Measurements from ENCODE around the gene UBE2D2.
A peak's percentile ranks its signal among the peaks of the same experiment; 100 is the strongest.

UBE2D2 gene

DNA sequence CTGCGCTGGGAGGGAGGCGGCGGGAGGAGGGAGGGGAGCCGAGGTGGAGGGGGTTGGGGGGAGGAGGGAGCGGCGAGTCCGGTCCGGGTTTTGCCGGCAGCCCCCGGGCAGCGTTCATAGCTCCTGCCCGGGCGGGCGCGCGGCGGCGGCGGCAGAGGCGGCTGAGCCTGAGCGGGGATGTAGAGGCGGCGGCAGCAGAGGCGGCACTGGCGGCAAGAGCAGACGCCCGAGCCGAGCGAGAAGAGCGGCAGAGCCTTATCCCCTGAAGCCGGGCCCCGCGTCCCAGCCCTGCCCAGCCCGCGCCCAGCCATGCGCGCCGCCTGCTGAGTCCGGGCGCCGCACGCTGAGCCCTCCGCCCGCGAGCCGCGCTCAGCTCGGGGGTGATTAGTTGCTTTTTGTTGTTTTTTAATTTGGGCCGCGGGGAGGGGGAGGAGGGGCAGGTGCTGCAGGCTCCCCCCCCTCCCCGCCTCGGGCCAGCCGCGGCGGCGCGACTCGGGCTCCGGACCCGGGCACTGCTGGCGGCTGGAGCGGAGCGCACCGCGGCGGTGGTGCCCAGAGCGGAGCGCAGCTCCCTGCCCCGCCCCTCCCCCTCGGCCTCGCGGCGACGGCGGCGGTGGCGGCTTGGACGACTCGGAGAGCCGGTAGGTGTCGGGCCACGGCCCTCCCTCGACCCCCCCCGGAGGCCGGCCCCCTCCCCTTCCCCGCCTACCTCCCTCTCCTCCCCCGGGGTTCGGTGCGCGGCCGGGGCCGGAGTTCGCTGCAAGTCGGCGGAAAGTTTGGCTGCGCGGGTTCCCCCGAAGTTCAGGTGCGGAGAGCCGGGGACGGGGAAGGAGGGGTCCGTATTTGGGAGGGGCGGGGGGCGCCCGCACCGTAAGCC is 87.3 kb downstream of the UBE2D2 start, which contains the start of gene CXXC5:
TSS of gene CXXC5 (plus strand) at position 145 of the 877 bp plus-strand sequence. CDS start 32,175 bp downstream, outside the sequence.
- DNase-seq (ENCODE audit: low read depth in 2 of 2), result peak in 1 of 2 donors; percentile 59

DNA sequence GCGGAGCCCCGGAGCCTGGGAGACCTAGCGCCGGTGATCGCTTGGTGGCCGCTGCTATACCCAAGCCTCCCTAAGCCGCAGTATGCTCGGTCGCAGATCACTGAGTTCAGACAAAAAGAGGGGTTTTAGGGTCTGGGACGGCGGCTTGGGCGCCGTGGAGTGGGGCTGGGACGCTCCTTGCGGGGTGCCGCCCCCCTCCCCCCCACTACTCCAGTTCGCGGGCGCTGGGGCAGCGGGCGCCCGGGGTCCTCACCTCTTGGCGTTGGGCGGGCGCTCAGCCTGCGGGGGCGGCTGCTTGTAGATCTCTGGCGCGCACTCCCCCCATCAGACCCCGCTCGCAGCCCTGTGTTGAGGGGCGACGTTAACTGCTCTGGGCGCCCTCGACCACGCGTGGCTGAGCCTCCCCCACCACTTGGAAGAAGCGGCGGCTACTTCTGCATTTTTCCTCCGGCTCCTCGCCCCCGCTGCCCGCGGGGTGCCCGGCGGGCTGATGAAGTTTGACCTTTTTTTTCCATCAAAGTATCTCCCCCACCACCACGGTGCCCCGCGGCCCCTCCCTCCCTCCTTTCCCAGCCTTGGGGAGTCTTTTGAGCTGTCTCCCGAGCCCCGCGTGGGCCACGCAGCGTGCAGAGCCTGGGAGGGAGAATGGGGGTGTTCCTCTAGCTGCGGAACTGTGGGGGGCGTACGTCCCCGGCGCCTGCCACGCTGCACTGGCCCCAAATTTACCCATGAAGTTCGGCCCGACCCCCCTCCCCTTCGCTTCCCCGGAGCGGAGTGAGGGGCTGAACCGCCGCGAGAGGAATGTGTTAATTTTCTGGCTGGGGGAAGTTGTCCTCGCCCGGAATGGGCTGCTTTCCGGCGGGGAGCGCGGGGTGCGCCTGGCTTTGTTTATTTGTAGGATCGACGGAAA is 88.2 kb downstream of the UBE2D2 start:
- no peak for DNase-seq (ENCODE audit: low read depth in 2 of 2)

DNA sequence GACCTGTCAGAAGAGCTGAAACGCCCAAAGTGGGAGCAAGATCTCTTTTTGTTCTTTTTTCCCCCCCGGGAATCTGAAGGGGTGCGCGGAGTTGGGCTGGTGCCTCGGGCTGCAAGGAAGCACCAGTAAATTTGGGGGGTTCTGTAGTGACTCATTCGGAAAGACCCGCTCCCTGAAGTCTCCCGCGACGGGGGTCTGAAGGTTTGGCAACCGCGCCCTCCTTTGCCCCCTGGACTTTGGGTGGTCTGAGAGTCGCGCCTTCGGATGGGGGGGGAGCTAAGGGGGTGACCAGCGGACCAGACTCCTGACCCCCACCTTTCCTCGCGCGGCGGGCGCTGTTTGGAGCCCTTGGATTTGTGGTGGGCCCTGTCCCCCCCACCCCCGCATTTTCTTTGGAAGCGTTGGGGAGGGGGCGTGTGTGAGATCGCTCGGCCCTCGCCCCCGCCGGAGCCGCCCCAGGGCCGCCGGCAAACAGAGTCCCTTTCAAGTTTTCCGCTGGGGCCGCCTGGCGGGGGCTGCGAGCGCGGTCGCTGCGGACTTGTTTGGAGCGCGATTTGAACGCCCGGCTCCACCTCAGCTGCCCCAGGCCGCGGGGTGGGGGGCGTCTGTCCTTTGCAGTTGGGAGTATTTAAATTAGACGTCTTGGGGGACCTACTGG is 89.0 kb downstream of the UBE2D2 start:
- DNase-seq (ENCODE audit: low read depth in 2 of 2), result no peak

GRCh38 chr5:139650689-139651042 is 89.5 kb downstream of the UBE2D2 start:
- no peak for DNase-seq (ENCODE audit: low read depth in 2 of 2)

- no peak for DNase-seq (ENCODE audit: low read depth in 2 of 2)
Measured at GRCh38 chr5:139651043-139651834, 90.1 kb downstream of the UBE2D2 start.

GRCh38 chr5:139651853-139652787 is 91.0 kb downstream of the UBE2D2 start:
- peak; percentile 43 to 55 for DNase-seq (ENCODE audit: low read depth in 2 of 2)

- DNase-seq (ENCODE audit: low read depth in 2 of 2), result no peak
Measured at GRCh38 chr5:139652788-139653241, 91.7 kb downstream of the UBE2D2 start.

GRCh38 chr5:139653616-139654015 is 92.5 kb downstream of the UBE2D2 start:
- DNase-seq (ENCODE audit: low read depth in 2 of 2), result no peak

- no peak for DNase-seq (ENCODE audit: low read depth in 2 of 2)
Measured at GRCh38 chr5:139654464-139654863, 93.3 kb downstream of the UBE2D2 start.

- no peak for DNase-seq (ENCODE audit: low read depth in 2 of 2)
Measured at GRCh38 chr5:139654871-139655491, 93.8 kb downstream of the UBE2D2 start.

DNA sequence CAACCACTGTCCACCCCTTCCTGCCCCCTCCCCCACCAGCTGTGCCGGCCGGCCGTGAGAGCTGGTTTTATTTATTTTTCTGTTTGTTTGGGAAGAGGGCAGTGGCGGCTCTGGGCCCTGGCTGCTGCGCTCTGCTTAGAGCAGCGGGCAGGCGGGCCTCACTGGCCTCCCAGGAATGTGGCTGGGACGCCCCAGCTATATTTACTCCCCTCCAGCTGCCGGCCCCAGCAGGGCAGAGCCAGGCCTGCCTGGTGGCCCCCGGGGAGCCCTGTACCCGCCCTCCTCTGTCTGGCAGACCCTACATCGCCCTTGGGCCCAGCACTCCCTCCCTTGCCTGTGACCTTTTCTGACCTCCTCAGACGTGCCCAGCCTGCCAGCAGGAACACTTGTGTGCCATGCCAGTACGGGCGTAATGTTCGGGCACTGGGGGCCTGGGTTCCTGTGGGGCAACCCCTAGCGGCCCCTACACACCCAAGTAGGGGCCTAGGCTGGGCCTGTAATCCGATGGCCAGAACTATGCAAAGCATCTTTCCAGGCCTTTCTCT is 94.7 kb downstream of the UBE2D2 start:
- DNase-seq (ENCODE audit: low read depth in 2 of 2), result no peak

DNA sequence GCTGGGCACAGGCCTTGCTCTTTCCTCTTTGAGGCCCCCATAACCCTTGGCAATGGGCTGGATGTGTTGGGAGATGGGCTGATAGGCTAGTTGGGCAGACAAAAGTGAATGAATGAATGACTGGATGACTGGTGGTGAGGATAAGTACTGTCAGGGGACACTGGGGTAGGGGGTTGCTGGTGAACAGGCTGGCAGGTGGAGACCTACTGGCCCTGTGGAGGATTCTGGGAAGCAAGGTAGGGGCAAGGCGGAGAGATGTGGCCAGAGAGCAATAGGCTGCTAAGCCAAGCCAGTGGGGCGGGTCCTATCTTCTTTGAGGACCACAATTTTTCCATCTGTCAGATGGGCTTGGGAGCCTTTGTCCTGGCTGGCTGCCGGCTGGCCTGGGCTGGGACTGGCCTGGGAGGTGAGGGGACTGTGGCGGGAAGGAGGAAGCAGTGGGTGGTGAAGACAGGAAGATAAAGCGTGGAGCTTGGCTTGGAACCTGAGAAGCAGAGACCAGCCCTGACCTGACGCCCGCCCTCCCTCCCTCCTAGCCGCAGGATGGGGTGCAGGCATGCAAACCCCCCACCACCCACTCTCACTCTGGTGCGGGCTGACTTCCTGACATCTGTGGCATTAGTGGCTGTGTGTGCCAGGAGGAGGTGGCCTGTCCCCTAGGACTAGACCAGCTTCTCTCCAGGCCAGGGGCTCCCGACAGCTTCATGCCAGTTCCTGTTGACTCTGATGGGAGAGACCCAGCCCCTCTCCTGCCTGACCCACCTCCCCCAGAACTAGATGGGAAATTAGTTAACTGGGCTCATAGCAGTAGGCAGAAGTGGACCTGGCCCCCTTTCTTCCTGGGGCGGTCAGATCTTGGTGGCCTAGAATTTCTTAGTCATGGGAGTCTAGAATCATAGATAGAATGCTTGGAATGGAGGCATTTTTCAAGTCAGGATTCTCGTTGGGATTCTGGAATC is 96.5 kb downstream of the UBE2D2 start:
- no peak for DNase-seq (ENCODE audit: low read depth in 2 of 2)

- DNase-seq (ENCODE audit: low read depth in 2 of 2), result no peak
Measured at GRCh38 chr5:139658501-139658927, 97.4 kb downstream of the UBE2D2 start.

DNA sequence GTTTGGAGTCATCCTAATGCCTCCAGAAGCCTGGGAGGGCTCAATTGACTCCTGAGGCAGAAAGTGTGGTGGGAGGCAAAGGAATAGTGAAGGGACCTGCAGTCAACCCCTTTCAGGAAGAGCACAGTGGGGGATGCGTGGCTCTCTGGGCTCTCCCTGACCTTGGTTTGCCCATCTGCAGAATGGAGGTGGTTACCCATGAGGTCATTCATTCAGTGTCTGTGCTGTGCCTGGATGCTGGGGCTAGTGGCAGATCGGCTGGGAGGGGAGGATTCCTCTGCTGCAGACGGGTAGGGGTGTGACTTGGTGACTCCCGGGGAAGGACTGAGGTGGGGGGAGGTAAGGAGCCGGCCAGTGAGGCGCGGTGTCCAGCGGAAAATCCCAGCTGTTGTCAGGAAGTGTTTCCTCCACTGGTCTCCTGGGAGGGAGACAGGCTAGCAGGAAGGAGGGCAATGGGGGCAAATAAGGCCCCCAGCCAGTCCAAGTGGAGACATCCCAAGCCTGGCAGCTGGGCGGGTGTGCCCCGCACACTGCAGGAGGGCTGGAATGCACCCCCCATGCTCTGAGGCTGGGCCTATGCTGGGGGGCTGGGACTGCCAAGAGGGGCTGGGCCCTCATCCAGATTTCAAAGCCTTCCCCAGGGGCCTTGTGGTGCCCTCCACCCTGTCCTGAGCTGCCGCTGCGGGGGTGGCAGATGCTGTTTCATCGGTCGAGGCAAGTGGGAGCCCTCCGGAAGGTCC is 98.0 kb downstream of the UBE2D2 start:
- no peak for DNase-seq (ENCODE audit: low read depth in 2 of 2)

DNA sequence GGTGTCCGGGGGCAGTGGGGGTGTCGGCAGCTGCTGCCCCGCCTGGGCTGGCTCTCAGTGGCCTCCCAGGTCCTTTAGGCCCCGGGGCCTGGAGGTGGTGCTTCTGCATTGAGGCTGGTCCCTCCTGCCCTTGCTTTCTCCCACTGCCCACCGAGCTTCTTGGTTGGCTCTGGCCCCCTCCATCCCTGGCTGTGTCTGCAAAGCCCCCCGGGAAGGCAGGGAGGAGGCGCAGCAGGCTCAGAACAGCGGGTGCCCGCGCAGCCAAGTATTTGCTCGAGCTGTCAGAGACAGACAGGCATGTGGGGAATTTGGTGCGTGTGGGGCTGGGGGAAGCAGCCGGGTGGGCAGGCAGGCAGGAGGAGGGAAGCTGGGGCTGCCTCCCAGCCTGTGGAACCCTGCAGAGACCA is 98.6 kb downstream of the UBE2D2 start:
- no peak for DNase-seq (ENCODE audit: low read depth in 2 of 2)

- DNase-seq (ENCODE audit: low read depth in 2 of 2), result no peak
Measured at GRCh38 chr5:139660105-139660922, 99.2 kb downstream of the UBE2D2 start.
